Measurements from ENCODE around the gene FMNL1. TPM values are rescaled to one million over a fixed set of nuclear protein-coding genes. Genes with fewer than 3 reads are reported as not detected.

The FMNL1 gene
- total RNA-seq, 1 donor from 2014 or later: 484 TPM

DNA sequence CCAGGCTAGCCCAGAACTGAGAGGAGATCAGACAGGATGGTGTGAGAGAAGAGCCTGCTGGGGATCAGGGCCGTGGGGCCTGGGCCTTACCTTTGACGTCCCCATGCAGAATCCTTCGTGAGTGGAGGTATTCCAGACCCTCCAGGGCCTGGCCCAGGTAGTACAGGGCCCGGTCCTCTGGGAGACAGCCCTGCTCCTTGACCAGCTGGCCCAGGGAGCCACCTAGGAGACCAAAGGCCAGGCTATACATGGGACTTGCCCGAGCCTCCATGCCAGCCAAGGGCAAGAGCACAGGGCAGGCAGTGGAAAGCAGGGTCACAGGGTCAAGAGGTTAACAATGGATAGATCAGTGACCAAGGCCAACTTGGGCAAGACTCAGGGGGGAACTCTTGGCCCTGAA is 52.3 kb downstream of the FMNL1 start:
- intact Hi-C loops (cut with micrococcal nuclease): no loop called here

DNA sequence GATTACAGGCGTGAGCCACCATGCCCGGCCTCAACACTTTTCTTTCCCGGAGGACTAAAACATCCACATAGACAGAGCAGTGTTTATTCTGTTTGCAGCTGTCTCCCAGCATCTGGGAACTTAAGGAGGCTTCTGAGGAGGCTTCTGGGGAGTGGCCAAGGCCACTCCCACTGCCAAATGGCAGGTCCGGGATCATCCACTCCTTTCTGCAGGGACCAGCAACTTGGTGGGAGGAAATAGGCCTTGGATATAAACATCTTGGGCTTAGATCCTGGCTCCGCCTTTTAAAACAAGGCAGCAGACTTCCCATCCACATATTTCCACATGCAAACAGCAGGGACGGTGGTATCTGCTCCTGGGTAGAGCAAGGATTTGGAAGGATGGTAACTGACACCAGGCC is 54.3 kb downstream of the FMNL1 start:
- intact Hi-C loops (cut with micrococcal nuclease): no loop called here

DNA sequence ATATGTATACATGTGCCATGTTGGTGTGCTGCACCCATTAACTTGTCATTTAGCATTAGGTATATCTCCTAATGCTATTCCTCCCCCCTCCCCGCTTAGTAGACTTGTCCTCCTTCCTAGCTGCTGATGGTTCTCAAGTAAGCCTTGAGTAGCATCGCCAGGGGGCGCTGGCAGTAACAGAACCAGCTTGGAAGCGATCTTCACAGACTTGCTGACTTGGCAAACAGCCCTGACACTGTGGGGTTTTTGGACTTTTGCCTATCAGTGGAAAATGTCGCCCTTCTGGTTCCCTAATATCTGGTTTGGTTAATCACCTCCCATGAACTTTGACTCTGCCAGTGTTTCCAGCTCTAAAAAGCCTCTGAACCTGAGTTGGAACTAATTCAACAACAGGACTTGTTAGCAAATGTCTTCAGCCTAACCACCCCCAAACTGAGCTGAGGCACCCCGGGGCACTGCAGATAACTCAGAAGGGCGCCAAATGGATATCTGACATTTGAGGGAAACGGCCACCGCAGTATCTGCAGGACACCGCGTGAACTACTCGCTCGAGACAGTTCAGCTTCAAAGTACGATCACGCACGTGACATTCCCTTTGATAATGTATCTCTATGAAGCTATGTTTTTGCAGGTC is 55.6 kb downstream of the FMNL1 start:
- intact Hi-C loops (cut with micrococcal nuclease): loop anchor here (1.0 kb wide), 5 partner anchors 30 to 108 kb away; partner anchors contain the start of gene MAP3K14

DNA sequence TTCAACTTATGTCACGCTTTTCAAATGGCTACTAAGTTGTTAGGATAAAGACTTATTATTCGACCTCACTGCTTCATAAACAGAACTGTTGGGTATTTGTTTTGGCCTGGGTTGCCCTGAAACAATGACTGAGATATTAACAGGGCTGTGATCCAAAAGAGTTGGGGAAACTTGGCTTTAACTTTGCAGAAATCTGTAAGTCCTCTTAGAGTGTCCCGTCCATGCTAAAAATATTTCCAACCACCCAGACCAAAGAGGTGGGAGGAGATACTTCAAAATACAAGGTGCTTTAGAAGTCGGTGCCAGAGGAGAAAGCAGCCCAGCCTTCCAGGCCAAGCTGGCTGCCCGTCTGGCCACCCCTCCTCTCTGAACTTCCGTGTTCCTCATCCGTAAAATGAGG is 56.3 kb downstream of the FMNL1 start:
- intact Hi-C loops (cut with micrococcal nuclease): loop anchor here (1.0 kb wide), 5 partner anchors 31 to 107 kb away; partner anchors contain the start of gene MAP3K14

- intact Hi-C loops (cut with micrococcal nuclease): no loop called here
Observed at GRCh38 chr17:45279898-45280297, 58.2 kb downstream of the FMNL1 start.

- intact Hi-C loops (cut with micrococcal nuclease): no loop called here
Observed at GRCh38 chr17:45282683-45283644, 61.3 kb downstream of the FMNL1 start.

DNA sequence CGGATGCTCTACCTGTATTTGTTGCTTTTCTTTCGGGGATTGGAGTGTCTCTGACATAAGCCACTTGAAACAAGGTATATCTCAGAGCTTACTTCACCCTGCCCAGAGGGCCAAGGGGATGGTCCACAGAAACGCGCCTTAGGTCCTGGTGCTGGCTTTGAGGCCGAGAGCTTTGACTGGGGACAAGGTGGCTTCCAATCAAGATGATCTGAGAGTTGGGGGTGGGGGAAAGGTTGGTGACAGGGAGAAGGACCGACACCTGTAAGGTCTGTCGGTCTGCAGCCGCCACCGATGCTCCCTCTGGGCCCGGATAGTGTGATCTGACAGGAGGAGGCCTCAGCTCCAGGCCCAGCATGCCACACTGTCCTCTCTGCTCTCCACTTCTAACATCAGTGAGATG is 62.0 kb downstream of the FMNL1 start:
- intact Hi-C loops (cut with micrococcal nuclease): no loop called here

DNA sequence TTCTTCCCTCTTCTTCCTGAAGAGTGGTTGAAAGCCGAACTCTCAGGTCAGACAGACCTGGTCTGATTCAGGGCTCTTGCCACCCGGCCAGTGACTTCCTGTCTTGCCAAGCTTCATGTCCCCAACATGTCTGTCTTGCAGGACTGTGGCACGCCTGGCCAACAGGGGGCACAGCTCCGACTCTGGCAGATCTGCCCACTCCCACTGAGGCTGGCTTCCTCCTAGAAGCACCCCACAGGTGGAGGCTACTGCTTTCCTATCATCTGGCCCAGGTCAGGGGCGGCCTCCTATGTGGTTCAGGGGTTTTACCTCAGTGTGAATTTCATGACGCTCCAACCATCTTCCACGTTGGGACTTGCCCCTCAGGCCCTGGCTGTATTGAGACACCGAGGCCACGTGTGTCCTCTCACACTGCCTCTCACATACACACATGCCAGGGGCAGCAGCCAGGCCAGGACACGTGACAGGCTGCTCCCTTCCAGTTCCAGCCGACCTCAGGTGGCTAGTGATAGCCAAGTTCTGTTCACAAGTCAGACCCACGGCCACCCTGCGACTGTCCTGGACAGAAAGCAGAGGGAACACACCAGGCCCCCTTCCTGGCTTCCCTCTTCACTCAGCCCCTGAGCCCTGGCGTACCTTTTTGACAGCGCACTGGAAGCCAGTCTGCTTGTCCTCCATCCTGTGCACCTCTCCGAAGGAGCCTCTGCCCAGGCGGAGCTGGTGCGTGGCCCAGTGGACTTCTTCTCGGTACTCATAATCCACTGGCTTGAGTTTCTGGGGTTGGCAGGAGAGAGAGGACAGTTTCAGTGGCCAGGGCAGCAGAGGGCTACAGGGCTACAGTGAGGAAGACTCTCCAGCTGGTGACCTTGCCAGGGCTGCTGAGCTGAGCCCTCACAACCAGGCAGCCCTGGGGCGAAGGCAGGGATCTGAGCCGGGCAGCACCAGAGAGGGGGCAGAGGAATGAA is 62.8 kb downstream of the FMNL1 start:
- intact Hi-C loops (cut with micrococcal nuclease): no loop called here

DNA sequence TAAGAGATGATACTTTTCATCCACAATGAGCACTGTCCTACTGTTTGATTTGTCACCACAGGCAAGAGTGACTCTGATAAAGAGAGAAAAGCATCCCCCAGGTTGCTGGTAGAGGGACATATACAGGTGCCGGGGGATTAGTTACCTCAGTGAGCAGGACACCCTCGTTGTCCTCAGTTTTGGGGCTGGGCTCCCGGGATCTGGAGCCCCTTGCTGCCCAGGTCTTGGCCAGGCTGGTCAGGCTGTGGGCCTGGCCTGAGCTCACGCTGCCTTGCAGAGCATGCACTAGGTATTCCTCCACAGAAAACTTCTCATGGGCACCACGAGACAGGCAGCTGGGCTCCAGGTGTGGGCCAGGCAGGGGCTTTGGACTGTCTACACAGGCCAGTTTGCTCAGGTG is 64.6 kb downstream of the FMNL1 start:
- intact Hi-C loops (cut with micrococcal nuclease): no loop called here

DNA sequence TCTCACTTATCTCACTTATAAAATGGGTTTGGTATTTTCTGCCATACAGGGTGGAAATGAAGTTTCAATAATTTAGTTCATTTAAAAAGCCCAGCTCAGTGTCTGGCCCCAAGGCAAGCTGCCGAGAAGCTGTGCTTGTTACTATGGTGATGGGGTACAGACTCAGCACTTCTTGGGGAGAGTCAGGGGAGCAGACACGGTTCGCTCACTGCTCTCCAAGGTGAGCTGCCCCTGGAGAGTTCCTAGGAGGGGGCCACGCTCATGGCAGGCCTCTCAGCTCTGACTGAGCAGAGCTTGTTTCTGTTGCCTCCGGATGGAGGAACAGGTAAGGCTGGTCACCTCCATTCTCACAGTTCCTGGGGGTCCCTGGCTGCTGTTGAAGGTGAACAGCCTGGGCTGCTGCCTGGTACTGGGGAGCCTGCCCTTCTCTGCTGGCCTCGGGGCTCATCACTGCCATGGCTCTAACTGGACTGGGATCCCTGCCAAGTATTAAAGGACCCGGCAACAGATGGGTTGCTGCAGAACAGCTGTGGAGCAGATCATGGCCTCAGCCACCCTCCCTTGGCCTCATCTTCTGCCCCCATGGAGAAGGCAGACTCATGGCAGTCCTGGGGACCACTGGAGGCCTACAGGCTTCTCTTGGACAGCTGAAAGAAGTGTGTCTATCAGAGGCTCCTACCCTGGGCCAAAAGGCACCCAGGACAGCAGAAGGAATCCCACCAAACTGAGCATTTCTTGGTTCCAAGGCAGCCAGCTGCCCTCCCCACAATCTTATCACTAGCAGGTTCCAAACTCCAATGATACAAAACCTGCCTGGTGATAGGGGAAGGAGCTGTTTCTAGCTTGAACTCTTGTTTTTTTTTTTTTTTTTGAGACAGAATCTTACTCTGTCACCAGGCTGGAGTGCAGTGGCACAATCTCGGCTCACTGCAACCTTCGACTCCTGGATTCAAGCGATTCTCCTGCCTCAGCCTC is 66.1 kb downstream of the FMNL1 start:
- intact Hi-C loops (cut with micrococcal nuclease): no loop called here

DNA sequence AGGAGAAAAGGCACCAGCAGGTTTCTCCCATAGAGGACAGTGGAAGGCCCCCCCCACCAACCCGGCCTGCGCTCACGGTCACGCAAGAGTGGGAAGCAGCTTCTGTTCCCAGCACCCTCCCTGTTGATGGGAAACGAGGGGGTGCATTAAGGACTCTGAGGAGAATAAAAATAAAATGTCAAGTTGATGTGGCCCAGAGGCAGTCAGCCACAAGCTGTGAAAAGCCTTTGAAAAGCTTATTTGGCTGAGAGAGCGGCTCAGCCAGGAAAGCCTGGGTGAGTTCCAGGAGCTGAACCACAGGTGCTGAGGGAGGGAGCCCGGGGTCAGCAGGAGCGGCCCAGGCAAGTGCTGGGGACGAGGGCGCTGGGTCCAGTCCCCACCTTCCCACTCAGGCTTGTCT is 67.1 kb downstream of the FMNL1 start:
- intact Hi-C loops (cut with micrococcal nuclease): no loop called here

DNA sequence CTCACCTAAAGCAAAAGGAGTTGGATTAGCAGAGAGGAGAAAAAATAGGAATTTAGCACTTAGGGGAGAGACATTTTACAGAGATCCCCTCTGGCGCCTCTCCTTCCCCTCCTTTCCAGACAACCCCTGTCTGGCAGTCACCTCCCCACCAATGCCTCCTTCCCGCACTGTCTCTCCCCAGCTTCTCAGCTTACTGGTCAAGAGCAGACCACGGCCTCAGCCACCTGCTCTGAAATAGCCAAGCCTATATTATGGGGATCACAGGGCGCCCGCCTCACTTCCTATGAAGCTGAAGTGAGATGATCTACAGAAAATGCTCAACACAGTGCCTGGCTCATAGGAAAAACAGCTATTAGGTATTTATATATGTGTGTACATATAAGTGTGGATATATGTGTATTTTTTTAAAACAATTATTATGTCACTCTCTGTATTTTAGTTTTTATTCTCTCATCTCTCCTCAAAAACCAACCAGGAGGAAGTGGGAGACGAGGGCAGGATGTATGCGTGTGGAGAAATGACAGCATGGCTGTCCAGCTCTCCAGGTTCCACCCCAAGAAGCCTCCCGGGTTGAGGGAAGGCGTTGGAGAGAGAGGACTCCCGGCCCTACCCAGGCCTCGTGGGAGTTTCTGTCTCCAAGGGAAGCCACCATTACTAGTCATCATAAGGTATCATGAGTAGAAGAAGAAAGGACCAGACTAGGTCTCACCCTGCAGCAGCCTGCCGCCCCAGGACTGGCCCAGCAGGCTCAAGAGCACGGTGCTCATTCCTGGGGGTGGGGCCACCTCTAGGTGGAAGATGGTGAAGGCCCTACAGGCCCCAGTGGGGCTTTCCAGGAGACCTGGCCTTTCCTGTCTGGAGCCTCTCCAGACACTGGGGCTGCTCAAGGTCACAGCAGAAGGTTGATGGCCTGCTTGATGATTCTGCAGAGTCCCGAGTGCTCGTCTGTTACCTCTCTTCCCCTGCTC is 67.9 kb downstream of the FMNL1 start:
- intact Hi-C loops (cut with micrococcal nuclease): no loop called here

DNA sequence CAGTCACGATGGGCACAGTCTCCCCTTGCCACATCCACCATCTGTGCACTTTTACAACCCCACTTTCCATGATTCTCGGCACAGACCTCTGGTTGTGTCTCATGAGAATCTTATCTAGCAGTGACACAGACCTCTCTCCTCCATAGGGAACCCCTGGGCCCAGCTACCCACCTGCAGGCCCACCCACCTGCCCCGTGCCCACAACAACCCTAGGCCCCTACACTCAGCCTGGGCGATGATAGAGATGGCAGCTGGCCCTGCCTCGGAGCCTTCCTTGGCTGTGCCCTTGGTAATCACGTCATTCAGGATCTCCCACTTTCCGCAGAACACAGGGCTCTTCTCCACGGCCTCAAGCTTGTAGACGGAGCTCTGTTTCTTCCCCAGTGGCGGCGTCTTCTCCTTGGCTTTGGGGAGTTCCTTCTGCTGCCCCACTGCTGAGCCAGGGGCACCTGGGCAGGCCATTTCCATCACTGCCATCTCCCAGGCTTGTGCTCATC is 68.6 kb downstream of the FMNL1 start:
- intact Hi-C loops (cut with micrococcal nuclease): no loop called here

DNA sequence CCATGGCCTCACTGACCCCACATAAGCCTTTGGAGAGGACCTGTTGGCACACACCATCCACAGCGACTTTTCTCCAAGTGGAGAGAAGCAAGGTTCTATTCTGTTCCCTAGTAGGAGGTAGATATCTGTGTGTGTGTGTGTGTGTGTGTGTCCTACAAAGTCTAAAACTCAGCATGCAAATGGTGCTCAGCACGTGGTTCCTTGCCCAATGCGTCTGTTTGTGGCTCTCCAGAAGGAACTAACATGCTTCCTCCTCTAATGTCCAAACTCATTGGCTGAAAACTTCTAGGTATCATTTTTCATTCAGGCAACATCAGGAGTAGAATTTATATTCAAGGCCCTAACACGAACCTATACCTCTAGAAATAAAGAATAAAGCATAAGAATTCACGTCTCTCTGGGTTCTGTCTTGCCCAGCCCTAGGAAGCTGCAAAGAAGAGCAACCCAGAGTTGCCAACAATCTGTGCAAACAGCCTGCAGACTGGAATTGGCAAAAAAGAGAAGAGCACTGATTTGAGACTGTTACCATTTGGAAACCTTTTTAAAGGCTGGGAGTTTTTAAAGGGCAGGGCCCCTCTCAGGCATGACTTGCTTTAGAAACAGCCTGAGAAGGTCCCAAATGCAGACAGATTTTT is 69.6 kb downstream of the FMNL1 start:
- intact Hi-C loops (cut with micrococcal nuclease): no loop called here

DNA sequence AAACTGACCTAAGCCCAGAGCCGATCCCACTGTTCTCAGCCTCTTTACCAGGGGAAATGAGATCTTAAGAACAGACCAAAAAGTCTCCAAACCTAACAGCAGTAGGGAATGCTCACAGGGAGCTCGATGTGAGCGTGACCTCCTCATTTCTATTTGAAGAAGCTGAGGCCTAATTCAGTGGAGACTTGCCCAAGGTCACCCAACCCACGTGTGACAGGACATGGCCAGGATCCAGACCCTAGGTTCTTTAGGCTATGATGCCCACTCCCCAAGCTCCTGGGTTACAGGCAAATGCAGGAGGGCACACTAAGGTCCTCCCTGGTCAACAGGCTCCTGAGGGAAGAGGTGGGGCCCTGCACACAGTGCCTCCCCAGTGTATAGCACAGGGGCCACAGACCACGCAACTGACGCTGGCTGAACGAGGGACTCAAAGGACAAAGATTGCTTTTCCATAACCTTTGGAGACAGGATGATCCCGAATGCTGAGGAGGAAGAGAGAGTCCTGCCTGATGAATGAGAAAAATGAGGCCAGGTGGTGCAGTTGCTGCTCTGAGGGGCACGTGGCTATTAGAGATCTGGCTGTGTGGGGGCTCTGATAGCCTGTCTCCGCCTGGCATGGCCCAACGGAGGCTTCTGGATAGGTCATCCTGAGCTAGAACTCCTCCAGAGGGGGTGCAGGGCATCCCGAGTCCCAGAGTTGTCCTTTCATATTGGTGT is 71.2 kb downstream of the FMNL1 start:
- intact Hi-C loops (cut with micrococcal nuclease): no loop called here

DNA sequence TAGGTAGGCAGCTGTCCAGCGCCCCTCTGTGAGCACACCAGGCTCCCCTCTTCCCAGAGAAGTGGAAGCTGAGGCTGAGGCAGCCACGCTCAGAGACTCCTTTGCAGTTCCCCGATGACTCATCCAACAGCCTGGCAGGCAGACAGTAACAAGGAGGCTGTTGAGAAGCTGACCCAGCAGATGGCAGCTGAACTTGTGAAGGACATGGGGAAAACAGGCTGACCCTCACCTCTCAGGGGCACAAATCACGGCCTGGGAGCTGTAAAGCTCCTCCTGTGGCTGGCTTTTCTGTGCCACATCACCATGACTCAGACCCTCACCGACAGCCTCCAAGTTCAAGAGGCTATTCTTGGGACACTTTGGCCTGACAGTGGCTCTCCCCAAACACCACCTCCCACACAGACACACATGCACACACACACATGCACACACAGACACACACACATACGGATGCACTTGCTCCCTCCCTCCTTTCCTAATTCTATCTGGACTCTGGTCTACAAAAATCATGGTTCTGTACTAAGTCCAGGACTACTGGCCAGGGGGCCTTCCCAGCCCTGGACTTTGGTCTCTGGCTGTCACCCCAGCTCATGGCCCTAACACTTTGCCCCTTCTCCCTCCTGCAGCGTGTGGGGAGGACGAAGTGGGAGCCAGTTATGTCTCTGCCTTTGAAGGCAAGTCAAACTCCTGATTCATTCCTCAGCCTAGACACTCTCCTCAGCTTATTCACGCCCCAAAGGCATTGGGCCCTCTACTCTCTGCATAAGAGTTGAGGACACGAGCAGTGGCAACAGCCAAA is 71.9 kb downstream of the FMNL1 start:
- intact Hi-C loops (cut with micrococcal nuclease): no loop called here

DNA sequence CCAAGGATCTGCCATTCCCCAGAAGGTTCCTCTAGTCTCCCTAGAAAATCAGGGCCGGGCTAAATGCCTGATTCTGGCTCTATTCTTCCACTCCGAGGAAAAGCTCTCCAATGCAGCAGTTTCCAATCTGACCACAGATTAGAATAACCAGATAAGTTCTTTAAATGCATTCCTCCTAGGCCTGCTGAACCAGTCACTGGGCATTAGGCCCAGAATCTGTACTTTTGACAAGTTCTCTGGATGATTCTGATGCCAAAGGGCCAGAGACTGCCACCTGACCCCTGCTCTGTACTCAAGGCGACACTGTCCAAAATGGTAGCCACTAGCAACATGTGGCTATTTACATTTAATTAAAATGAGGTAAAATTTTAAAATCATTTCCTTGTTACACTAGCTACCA is 72.8 kb downstream of the FMNL1 start:
- intact Hi-C loops (cut with micrococcal nuclease): no loop called here

All from T-helper 1 cell treated with Interleukin-12 subunit alpha and Interleukin-12 subunit beta and Interleukin-4 antibody, amounts not matched to agents 30 ng/mL and 1 ng/mL, for 36 hours (primary cell).